Stimulated activated CD8-positive, alpha-beta memory T cell treated with anti-CD3 and anti-CD28 coated beads, Interleukin-12 subunit alpha, Interleukin-12 subunit beta, amount 100 ng/mL, for 1 hour (primary cell): Measurements from ENCODE around the gene IDUA.
"Not testable (repeated sequence)": the region's sequence is repeated elsewhere in the genome, so short reads cannot be mapped to it uniquely, and the experiment has no call there.

Source experiments
- DNase-seq: peaks from one replicate; pipeline ENCODE4 v3.0.0-alpha.2; 2020; ENCODE audit warnings: low read depth

The IDUA gene

DNA sequence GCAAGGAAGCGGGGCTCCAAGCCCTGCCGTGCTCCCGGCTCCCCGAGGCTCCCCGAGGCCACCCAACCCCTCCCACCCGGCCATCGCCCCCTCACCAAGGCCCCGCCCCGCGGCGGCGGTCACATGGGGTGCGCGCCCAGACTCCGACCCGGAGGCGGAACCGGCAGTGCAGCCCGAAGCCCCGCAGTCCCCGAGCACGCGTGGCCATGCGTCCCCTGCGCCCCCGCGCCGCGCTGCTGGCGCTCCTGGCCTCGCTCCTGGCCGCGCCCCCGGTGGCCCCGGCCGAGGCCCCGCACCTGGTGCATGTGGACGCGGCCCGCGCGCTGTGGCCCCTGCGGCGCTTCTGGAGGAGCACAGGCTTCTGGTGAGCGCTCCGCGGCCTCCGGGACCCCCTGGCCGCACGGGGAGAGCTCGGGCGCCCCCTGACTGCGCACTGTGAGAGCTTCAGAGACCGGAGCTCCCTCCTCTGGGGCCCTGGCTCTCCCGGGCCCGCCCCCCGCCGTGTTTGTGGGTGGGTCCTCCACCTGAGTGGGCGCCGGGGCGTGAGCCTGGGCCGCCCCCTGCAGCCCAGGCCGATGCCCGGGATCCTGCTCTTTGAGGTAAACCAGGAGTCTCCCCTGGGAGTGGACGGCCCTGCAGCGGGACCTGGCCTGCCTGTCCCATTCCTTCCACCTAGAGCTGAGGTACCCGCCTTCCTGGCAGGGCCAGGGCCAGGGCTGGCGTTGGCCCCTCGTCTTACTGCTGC is at the start of gene IDUA:
IDUA (plus strand) TSS at position 166 of the 745 bp plus-strand sequence; CDS start at position 207, 41 bp downstream.
- peak; percentile 76 for DNase-seq

DNA sequence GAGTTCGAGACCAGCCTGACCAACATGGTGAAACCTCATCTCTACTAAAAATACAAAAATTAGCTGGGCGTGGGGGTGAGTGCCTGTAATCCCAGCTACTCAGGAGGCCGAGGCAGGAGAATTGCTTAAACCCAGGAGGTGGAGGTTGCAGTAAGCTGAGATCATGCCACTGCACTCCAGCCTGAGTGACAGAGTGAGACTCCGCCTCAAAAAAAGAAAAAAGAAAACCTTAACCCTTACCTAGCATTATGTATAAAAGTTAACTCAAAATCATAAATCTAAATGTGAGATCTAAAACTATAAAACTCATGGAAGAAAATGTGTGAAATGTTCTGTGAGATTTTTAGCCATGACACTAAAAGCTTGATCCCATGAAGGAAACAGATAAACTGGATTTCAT is 47.3 kb upstream of the IDUA start:
- DNase-seq: not testable (repeated sequence)

DNA sequence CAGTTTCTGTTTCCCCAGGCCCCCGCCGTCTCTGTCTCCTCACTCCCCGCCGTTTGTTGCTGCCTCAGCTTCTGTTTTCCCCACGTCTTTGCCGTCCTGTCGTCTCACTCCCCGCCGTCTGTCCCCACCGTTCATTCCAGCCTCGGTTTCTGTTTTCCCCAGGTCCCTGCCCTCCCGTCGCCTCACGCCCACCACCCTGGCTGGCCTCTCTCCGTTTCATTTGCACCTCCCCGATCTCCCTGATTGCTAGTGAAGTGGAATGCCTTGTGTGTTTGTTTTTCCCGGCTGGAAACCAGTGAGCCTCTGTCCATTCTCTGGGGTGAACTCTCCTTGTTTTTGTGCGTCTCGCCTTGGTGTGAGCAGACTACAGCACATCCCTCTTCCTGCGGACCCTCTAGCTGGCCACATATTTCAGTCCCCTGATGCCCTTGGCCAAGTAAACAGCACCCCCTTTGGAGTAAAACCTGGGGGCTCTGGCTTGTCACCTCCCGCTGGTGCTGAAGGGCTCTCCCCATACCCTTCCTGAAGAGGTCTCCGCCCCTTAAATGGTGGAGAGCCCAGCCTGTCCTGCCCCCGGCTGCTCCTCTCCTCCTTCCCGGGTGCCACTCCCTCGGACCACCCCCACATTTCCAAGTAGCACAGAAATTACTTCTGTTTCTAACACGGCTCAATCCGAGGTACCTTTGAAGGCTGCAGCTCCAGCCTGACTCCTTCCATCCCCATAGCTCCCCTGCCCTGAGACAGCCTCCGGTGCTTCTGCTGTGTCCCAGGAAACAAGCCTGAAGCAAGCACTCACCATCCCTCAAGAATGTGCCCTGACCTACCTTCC is 41.4 kb upstream of the IDUA start:
- no peak for DNase-seq

DNA sequence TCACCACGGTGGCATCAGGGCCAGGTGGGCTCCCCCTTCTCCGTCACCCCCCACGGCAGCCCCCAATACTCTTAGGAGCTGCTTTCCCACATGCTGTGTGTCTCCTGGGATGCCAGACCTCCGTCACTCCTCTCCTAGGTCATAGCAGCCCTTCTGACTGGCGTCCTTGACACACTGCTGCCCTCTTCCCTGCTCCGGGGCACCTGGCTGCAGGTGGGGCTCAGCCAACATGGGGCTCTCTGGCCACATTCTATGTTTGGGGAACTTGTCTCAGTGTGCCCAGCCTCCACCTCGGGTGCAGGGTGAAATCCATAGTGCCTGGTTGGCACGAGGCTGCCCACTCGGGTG is 40.8 kb upstream of the IDUA start:
- no peak for DNase-seq

DNA sequence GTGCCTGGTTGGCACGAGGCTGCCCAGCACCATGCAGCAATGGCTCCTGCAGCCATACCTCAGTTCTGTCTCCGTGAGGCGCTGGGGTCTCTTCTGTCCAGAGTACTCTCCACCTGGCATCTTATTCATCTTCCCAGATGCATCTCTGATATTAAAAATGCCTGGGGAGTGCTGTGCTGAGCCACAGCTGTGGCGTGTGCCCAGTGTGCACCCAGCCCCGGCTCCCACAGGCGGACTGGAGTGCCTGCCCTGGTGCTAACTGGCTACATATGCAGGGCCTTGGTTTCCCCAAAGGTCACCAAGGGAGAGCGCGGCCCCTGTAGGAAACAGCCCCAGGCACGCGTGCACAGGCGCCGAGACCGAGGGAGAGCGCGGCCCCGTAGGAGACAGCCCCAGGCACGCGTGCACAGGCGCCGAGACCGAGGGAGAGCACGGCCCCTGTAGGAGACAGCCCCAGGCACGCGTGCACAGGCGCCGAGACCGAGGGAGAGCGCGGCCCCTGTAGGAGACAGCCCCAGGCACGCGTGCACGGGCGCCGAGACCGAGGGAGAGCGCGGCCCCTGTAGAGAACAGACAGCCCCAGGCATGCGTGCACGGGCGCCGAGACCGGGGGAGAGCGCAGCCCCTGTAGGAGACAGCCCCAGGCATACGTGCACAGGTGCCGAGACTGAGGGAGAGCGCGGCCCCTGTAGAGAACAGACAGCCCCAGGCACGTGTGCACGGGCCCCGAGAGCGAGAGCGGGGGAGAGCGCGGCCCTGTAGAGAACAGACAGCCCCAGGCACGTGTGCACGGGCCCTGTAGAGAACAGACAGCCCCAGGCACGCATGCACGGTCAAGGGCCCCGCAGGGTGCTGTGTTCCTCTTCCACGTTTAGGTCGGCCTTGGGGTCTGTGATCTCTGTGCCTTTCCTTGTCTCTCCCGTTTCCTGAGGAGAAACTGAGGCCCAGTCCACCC is 40.0 kb upstream of the IDUA start:
- DNase-seq: no peak

DNA sequence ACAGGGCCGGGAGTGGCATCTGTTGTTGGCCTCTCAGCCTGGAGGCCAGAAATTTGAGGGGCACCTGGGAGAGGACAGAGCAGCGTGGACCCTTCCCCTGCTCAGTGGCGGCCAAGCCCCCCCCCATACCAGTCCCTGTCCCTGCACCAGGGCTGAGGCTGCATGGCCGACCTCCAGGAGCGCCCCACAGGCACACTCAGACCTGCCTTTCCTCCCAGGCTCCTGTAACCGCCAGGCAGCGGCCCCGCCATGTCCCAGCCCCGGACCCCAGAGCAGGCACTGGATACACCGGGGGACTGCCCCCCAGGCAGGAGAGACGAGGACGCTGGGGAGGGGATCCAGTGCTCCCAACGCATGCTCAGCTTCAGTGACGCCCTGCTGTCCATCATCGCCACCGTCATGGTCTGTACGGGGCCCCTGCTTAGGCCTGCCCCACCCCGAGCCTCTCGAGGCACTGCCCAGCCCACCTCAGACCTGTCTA is 39.3 kb upstream of the IDUA start:
- DNase-seq: no peak

DNA sequence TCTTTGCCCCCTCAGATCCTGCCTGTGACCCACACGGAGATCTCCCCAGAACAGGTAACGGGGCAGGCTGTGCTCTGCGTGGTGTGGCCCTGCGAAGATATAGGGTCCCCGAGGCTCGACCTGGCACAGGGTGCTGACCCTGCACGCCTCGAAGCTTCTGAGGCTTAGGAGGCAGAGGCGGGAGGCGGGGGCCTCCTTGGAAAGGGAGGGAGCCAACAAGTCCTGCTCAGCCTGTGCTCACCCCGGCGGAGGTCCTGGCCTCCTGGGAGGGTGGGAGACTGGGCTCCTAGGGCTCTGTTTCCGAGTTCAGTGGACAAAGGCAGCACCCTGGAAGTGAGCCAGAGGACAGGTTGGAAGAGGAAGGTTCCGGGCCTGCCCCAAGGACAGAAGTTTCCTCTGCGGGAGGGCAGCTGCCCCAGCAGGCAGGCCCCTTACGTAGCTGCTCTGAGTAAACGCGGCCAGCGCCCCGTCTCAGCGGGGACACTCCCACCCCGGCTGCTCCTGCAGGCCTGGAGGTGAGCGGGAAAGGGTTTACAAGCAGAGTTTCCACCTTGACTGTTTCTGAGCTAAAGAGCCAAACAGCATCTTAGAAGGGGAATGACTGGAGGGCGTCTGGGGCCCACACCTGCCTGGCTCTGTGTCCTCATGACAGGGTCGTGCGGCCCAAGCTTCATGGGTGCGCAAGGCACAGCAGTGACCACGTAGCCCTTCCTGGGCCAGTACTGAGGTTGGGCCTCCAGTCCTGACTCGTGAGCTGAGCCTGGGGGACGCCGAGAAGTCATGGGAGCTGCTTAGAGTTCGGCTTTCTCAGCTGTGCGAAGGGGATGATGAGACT is 38.5 kb upstream of the IDUA start:
- DNase-seq: no peak

DNA sequence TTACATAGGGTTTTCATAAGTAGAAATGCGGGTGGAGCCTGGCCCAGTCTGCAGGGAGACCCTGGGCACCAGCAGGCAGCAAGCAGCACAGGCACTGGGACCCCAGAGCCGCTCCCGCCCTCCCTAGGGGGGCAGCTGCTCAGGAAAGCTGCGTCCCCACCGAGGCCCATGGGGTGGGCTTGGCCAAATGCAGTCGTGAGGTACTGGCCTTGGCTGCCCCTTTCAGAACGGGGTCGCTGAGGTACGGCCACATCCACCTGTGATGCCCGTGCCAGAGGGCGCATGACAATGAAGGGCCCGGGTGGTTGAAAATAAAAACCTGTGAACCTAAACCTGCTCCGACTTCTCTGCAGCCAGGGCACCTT is 37.9 kb upstream of the IDUA start:
- no peak for DNase-seq

DNA sequence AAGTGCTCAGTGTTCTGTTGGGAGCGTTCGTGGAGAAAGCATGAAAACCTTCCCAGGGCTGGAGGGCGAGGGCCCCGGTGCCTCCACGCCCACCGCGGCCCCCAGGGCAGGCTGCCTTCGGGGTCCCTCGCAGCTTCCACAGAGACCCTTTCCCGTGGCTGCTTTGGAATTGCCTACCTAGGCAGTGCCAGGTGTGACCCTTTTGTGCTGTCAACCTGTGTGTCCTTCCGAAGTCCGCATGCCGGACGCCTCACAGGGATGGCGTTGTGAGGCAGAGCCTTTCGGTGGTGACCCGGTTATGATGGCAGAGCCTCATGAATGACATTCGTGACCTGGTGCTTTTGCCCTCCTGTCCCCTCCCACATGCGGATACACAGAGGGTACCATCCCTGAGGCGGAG is 37.2 kb upstream of the IDUA start:
- DNase-seq: no peak

DNA sequence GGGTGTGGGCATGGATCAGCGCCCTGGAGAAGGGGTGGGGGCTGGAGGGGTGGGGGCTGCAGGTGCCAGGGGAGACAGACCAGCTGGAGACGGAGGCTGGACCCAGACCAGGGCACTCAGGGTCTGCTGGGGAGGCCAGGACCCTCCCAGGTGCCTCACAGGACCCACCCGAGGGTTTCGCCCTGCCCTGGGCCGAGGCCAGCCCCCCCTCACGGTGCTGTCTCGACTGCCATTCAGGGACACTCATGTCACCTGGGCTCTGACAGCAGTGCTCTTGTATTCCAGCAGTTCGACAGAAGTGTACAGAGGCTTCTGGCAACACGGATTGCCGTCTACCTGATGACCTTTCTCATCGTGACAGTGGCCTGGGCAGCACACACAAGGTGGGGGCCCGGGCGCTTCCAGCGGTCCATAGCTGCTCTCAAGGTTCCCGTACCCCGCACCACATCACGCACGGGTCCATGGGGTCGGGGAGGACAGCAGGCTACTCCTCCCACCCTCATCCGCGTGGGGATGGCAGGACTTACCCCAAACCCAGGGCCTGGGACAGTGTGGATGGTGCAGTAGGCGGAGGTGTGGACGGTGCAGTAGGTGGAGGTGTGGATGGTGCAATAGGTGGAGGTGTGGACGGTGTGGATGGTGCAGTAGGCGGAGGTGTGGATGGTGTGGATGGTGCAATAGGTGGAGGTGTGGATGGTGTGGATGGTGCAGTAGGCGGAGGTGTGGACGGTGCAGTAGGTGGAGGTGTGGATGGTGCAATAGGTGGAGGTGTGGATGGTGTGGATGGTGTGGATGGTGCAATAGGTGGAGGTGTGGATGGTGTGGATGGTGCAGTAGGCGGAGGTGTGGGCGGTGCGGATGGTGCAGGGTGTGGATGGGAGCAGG is 36.5 kb upstream of the IDUA start:
- DNase-seq: no peak

DNA sequence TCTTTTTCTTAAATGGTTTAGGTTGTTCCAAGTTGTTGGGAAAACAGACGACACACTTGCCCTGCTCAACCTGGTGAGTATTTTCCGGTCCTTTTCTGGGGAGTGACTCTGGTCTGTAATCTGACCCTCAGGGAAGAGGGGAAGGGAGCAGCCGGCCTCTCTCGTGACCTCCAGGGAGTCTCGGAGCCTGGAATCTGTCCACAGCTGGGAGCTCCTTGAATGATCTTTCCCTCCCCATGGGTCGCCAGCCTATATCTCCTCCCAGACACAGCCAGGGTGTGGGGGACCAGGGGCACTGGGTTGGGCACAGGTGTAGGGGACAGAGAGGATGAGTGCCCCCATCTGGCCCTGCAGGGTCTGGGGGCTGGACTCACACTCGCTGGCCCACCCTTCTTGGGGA is 35.7 kb upstream of the IDUA start:
- no peak for DNase-seq

DNA sequence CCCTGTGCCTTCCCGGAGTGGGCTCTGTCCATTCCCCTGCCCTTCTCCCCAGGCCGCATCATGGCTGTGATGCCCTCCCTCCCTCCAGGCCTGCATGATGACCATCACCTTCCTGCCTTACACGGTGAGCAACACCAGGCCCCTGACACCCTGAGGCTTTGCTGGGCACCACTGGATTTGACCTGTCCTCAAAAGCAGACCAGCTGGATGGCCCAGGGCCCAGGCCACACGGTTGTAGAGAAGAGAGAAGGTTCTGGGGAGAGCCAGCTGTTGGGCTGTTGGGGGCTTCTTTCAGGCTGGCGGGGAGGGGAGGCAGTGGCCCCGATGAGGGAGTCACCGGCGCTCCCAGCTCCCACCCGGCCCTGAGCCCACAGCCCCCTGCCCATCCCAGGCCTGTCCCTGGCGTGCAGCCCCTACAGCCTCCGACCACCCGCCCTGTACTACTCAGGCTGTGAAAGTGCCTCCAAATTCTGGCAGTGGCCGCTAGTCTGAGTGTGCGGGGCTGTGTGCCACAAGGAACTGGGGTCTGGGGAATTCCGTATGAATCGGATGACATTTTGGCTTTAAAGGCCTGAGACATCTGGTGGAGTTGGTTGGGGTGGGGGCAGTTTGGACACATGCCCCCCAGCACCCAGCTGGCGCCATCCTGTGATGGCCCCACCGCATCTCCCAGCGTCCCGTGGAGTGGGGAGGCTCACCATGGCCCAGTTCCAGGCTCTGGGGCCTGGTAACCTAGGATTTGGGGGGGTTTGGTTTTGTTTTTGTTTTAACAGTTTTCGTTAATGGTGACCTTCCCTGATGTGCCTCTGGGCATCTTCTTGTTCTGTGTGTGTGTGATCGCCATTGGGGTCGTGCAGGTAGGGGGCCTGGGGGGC is 35.0 kb upstream of the IDUA start:
- DNase-seq: no peak

DNA sequence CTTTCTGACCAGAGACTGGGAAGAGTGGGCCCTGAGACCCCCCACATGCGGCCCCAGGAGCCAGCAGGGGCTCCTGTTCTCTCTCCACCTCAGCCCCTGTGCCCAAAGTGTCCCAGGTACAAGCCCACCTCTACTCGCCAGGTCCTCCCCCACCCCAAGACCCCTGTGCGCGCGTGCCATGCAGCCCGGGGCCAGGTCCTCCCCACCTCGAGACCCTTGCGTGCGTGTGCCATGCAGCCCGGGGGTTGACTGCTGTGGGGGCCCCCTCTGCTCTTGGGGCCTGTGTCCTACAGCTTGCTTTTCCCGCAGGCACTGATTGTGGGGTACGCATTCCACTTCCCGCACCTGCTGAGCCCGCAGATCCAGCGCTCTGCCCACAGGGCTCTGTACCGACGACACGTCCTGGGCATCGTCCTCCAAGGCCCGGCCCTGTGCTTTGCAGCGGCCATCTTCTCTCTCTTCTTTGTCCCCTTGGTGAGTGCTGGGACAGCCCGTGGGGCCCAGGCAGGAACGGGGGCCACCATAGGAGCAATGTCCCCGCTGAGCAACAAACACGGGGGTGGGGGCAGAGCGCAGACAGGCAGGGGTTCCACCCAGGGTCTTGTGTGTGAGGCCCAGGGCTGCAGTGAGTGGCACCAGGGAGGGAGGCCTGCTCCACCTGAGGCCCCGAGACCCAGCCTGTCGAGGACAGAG is 33.8 kb upstream of the IDUA start:
- no peak for DNase-seq

DNA sequence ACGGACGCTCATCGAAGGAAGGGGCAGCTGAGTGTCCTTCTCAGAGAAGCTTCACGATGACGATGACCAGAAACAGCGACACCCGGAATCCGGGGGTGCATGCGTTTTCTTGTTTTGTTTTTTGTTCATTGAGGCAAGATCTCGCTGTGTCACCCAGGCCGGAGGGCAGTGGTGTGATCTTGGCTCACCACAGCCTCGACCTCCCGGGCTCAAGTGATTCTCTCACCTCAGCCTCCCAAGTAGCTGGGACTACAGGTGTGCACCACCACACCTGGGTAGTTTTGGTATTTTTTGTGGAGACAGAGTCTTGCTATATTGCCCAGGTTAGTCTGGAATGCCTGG is 33.3 kb upstream of the IDUA start:
- DNase-seq: no peak

DNA sequence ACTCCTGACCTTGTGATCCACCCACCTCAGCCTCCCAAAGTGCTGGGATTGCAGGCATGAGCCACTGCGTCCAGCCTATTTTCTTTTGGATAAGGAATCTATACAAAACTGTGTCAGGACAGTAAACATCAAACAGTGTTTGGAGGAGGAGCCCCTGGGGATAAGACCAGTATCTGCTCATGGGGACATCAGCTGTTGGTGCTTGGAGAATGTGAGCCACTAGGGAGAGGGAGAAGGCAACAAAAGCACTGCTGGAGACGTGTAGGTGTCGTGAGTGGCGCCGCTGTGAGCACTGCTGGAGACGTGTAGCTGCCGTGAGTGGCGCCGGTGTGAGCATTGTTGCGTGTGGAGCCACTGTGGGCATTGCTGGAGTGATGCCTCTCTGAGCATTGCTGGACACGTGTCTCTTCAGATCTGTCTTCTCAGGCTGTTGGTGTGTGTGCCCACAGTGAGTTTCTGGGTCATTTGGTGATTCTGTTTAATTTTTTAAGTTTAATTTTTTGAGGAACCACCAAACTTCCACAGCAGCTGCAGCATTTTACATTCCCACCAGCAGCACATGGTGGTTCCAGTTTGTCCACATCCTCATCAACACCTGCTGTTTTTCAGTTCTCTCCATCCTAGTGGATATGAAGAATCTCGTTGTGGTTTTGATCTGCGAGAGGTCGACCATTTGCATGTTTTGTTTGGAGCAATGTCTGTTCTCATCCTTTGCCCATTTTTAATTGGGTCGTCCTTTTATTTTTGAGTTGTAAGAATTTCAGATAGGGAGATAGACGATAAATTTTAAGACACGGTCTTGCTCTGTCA is 32.4 kb upstream of the IDUA start:
- DNase-seq: no peak

DNA sequence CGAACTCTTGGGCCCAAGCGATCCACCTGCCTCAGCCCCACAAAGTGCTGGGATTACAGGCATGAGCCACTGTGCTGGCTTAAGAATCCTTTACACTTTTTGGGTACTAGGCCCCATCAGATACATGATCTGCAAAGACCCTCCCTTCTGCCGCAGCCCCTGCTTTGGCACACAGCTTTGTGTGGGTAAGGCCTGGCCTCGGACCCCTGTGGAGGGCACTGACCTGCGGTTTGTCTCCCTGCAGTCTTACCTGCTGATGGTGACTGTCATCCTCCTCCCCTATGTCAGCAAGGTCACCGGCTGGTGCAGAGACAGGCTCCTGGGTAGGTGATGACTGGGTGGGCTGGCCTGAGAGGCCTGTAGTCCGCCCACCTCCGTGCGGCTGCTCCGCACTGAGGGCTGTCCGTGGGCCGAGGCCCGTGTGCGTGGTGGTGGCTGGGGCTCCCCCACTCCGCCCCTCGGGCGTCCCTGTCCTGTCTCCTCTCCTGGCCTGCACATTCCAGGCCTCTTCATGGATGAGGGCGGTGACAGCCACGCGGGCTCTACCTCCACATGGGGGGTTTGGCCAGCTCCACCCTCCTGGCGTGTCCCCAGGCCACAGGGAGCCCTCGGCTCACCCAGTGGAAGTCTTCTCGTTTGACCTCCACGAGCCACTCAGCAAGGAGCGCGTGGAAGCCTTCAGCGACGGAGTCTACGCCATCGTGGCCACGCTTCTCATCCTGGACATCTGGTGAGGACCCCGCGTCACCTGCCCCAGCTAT is 31.5 kb upstream of the IDUA start:
- DNase-seq: no peak

DNA sequence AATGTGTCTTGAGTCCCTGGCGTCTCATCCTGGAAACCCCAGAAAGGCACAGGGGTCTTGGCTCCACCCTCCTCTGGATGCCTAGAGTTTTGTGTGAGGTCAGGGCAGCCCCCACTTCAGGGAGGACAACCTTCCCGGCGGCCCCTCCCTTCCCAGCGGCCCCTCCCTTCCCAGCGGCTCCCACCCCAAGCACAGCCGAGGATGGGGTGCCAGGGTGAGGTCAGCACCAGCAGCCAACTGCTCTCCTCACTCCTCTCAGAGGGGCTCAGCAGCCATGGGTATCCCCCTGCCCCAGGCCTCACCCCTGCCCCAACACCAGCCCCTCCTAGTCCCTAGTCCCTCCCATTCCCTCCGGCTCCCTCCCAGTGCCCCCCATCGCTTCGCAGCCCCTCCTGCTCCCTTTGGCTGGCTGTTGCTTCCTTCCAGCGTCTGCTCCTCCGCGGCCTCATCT is 30.9 kb upstream of the IDUA start:
- no peak for DNase-seq
